Hematopoietic multipotent progenitor cell treated with erythropoietin and hydrocortisone succinate and interleukin-3 and kit ligand, for 15 days (in vitro differentiated cells): ENCODE measurements around the gene DUOXA2.
"Not testable (repeated sequence)": the region's sequence is repeated elsewhere in the genome, so short reads cannot be mapped to it uniquely, and the experiment has no call there.

Source experiments
- DNase-seq: peaks from one replicate; pipeline ENCODE4 v3.0.0-alpha.2; 2015; ENCODE audit warnings: low spot score

Gene DUOXA2

DNA sequence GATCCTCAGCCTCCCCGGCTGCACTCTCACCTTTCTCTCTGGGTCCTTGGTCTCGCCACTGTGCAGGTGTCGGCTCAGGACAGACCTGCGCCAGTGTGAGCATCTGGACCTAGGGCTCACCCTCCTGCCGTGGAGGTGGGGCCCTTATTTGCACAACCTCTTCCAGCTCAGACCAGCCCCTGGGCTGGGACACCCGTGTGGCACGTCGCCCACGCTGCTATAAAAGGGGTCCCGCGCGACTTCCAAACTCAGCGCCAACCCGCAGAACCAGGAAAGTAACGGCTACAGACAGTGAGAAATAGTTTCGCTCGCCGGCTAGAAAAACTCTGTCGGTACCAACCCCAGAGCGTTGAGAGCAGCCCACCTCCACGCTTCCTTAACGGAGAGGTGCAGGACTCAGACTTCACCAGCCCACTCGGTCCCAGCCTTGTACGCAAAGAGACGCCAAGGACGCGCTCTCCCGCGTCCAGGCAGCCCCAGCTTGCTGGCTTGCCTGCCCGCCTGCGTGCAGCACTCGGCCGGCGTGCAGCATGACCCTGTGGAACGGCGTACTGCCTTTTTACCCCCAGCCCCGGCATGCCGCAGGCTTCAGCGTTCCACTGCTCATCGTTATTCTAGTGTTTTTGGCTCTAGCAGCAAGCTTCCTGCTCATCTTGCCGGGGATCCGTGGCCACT, at the start of gene DUOXA2, which contains the start of gene DUOX2:
Gene DUOXA2, plus strand, starts transcription at position 251 of the 675 bp plus-strand sequence. Its CDS starts 280 bp downstream, at position 531.
Gene DUOX2, minus strand, starts transcription at position 97 of the 675 bp plus-strand sequence. CDS start 761 bp downstream, outside the sequence.
- no peak for DNase-seq

DNA sequence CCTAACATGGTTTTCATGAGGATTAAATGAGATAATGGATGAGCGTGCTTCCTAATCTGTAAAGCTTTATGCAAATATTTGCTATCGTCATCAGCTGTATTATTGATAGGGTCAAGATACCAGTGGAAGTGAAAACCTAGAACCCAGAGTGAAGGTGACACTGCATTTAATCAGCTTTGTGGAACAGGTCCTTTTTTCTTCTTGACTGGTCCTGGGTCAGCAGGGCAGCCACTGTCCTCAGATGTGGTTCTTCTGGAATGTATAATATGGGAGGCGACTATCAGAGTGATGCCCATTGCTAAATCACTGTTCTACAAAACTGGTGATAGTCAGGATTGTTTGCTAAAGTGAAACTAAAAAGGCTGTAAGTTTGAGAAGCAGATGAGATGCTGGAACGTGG, 49.7 kb upstream of the DUOXA2 start:
- no peak for DNase-seq

GRCh38 chr15:45069942-45070360, 44.2 kb upstream of the DUOXA2 start:
- DNase-seq, result not testable (repeated sequence)

DNA sequence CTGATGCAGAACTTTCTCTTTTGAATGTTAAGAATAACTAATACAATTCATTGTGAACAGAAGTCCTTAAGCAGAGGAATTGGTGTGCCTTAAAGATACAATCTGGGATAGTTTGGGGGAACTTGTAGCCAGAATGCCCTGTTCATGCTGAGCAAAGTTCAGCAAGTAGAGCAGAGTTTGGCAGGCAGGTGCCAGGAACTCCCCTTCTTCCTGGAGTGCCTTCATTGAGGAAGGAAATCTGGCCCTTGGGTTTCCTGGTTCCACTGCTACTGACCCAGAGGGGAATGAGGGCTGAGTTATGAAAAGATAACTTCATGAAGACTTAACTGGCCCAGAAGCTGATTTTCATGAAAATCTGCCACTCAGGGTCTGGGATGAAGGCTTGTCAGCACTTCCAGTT, 40.5 kb upstream of the DUOXA2 start:
- not testable (repeated sequence) for DNase-seq

DNA sequence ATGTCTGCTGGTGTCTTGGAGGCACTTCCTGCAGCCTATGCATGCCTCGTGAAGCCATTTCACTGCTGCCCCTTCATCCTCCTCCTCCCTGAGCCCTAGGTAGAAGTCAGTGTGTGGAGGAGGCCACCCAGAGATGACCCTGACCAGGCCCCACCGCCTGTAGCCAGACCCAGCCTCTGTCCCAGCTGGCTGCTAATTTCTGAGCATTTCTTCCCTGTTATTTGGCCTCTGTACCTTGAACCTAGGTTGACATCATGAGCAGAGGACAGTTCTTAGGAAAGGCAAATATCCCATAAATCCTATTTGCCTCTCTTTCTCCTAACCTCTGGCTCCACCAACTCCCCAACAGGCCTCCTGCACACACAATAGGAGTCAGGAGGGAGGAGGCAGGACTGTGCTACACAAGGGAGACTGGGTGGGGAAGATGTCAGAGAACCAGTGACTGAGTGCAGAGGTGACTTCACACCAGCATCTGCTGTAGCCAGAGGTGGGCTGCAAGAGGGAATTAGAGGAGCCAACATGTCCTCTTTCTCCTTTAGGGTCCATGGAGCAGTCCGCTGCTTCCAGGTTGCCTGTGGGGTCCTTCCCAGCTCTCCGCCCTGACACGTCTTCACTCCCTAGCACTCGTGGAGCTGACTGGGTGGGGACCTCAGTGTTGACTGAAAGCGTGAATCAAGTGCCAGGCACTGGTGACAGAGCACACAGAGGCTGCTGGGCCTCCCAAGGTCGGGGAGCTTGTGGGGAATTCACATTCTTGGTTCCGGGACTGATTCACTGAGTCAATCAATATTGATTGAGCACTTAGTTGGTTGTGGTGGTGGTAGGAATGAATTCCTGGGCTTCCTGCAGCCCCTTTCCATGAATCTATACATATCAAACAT, 38.4 kb upstream of the DUOXA2 start:
- not testable (repeated sequence) for DNase-seq

DNA sequence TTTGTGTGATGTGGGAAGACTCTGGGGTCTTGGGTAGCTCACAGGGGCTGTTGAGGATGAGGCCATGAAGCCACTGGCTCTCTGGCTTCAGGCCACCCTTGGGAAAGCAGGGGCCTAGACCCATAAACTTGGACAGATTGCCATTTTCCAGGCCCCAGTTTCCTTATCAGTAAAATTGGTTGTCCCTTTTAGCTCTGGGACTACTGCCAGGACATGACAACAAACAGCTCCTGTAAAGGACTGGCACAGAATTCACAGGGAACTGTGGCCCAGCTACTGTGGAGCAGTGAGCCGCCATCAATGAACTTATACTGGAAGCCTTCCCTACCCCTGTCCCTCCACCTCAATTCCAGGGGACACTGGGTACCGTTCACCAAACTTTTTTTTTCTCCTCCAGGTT, 36.7 kb upstream of the DUOXA2 start:
- DNase-seq, result not testable (repeated sequence)

DNA sequence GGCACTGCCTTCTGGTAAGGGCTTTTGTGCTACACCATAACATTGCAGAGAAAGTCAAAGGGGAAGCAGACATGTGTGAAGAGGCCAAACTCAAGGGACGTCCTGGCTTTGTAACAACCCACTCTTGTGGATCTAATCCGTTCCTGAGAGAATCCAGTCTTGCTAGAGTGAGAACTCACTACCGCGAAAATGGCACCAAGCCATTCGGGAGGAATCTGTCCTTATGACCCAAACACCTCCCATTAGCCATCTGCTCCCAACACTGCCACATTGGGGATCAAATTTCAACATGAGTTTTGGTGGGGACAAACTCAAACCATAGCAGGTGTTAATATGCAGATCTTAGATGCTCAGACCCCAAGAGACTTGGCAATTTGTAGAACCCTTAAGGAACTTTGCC, 34.9 kb upstream of the DUOXA2 start:
- DNase-seq, result not testable (repeated sequence)

GRCh38 chr15:45079628-45080246, 34.4 kb upstream of the DUOXA2 start:
- DNase-seq, result not testable (repeated sequence)

DNA sequence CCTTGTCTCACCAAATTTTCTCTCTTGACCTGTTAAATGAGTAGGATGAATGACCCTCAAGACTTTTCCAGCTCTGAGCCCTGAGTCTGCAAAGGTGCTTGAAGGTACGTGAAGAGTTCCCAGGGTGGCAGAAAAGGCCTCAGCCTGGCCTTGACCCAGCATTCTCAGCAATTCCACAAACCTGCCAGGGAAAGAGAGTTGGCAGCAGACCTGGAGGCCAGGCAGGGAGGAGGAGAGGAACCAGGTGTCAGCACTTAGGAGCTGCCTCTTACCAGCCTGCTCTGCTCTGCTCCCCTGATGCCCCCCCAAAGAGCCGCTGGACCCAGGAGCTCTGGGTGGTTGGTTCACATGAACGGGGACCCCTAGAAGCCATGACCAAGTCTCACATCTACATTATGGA, 33.5 kb upstream of the DUOXA2 start:
- DNase-seq, result not testable (repeated sequence)

GRCh38 chr15:45082412-45082811, 31.7 kb upstream of the DUOXA2 start:
- not testable (repeated sequence) for DNase-seq

GRCh38 chr15:45083223-45083622, 30.9 kb upstream of the DUOXA2 start:
- no peak for DNase-seq

DNA sequence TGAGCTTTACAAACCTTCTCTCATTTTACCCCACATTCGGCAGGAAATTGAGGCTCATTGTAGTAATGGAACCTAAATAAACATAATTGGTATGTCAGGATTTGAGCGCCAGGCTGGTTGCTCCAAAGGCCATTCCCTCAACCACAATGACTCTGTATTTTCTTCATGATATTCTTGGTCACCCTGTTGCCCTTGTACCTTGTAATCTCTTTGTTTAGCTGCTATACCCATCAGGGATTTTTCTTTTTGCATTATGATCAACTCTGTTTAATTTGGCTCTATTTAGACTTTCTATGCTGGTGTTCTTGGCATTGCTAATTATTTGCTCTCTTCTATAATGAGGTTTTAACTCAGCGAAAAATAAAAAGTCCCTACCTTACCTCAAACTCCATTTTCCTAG, 30.0 kb upstream of the DUOXA2 start:
- no peak for DNase-seq

GRCh38 chr15:45087513-45087912, 26.6 kb upstream of the DUOXA2 start:
- DNase-seq, result no peak

DNA sequence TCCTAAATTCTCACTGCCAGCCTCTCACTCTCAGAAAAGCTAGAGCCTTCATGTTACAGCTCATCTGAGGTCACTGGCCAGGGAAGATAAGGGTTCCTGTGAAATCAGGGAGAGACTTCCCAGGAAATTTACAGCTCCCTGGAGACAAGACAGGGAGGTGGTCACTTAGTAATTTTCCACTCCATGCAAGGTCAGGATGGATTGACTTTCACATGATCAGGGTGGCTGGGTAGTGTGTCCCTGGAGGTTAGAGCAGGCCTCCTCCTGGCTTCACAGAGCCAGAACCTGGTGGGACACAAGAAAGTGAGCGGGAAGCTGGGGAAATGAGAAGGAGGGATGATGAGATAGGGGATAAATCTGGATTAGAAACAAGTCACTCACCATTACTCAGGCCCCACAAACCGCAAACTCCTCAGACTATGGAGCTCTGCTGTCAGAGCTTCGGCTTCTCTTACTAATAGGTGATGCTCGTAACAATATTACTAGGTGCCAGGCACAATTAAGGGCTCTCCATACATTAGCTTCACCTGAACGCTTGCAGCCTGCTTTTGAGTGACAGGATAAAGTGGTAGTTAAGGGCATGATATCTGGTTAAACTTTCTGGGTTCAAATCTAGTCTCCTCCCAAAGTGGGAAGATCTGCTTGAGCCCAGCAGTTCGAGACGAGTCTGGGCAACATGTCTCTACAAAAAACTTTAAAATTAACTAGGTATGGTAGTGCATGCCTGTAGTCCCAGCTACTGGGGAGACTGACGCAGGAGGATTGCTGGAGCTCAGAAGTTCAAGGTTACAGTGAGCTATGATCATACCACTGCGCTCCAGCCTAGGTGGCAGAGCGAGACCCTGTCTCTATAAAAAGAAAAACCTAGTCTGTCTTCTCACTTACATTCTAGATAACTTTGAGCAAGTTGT, 25.1 kb upstream of the DUOXA2 start:
- no peak for DNase-seq

DNA sequence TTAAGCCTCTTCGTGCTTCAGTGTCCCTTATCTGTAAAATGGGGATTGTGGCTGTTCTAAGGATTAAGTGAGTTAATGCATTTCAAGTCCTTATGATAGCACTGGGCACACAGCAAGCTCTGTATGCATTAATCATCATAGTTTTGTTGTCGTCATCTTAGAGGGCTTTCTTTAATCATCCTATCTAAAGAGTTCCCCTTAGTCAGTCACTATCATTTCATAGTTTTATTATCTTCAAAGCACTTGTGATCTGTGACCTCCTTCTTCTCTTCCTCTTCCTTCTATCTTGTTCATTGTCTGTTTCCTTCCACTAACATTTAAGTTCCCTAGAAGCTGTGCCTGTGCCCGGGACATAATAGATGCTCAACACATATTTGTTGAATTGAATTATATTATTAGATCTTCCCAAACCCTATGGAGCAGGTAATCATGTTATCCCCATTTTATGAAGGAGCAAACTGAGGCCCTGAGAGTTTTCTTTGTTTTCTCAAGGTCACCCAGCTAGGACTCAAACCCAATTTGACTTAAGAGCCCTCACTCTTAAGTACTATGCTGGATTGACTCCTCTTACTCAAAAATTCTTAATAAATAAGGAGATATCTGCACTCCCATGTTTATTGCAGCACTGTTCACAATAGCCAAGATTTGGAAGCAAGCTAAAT, 24.3 kb upstream of the DUOXA2 start:
- no peak for DNase-seq

- no peak for DNase-seq
These were observed 23.0 kb upstream of the DUOXA2 start for GRCh38 chr15:45091161-45091560.

DNA sequence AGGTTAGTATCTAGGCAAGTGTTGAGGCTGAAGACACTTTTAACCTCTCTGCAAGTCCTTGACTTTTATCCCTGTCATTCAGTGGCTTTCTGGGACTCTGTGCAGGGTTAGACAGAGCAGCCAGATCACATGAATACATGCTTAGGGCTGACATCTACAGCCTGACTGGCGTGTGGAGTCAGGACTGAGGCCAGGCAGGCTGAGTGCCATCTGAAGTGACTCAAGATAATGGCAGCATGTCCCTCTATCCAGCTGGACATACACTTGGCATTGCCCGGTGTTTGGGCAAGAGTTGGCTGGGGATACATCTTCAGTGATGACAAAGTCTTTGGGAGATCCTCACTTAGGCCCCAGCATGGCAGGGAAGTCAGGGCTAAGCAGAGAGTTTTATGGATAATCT, 22.6 kb upstream of the DUOXA2 start:
- DNase-seq, result no peak

- no peak for DNase-seq
These were observed 21.1 kb upstream of the DUOXA2 start for GRCh38 chr15:45093013-45093412.

GRCh38 chr15:45093622-45094357, 20.3 kb upstream of the DUOXA2 start:
- no peak for DNase-seq

- no peak for DNase-seq
These were observed 19.8 kb upstream of the DUOXA2 start for GRCh38 chr15:45094358-45094730.
